T47D (cell line): ENCODE measurements around the gene PTPA.
A peak's percentile ranks its signal among the peaks of the same experiment; 100 is the strongest.
"Not testable (repeated sequence)": the region's sequence is repeated elsewhere in the genome, so short reads cannot be mapped to it uniquely, and the experiment has no call there.

Source experiments
- DNase-seq, 2 experiments: peaks; one replicate each; pipeline versions ENCODE4 v3.0.0 to v3.0.0-alpha.2; 2011 to 2012; ENCODE audit warnings: low read depth in 1 of 2, low spot score in 1 of 2
- JUND ChIP-seq: IDR thresholded peaks from 2 replicates; pipeline ENCODE4 v1.6.1; 2012; ENCODE audit warnings: low read depth
- in situ Hi-C: cut with HindIII; loops from 2 replicates; pipeline ENCODE4 v1.10.0; 2016; ENCODE audit warnings: low sequenced_read_pairs, low pct_unique_long_range_greater_than_20kb

PTPA gene

DNA sequence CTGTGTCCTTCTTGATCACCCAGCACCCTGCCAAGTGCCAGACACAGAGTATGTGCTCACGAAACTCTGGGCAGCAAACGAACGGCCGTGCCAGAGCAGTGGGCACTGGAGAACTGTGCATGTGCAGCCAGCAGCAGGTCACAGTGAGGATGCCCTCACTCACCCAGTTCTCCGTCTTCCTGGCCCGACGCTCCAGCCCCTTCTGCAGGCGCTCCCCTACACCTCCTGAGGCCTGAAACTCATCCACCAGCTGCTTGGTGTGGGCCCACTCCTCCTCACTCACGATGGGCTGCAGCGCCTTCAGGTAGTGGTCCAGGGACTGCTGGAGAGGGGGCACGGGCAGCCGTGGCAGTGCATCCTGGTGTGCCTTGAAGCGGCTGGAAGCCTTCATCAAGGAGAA lies 3.6 kb upstream of the PTPA start:
- TF ChIP-seq JUND: no peak
- DNase-seq: no peak
- in situ Hi-C loops: no loop called here

DNA sequence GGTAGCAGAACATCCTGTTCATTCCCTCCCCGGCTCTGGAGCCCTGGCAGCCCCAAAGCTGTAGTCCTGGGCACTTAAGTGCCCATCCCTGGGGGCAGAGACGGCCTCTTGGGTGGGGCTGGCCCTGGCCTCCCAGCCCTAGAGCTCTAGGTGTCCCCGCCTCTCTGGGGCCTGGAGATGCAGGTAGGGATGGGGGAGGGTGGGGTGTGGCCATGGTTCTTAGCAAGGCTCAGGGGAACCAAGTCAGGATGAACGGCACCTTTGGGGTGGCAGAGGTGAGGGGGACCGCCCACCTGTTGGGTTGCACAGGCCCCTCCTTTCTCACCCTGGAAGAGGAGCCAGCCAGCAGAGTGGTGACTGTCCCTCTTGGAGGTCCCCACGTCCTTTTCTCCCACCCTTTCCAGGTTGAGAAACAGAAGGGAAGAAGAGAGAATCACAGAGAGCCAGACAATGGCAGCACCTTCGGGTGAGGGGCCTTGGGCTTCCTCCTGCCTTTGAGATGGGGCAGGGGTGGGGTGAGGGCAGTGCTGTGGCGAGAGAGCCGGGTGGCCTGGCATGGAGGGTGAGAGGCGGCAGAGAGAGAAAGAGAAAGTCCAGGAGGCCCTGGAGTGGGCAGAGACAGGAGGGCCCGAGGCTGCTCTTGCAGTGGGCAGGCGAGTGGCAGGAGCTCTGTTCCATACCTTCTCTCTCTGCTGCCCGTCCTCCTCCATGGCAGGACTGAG lies 3.0 kb upstream of the PTPA start:
- in situ Hi-C loops: no loop called here
- TF ChIP-seq JUND: no peak
- no peak for DNase-seq

DNA sequence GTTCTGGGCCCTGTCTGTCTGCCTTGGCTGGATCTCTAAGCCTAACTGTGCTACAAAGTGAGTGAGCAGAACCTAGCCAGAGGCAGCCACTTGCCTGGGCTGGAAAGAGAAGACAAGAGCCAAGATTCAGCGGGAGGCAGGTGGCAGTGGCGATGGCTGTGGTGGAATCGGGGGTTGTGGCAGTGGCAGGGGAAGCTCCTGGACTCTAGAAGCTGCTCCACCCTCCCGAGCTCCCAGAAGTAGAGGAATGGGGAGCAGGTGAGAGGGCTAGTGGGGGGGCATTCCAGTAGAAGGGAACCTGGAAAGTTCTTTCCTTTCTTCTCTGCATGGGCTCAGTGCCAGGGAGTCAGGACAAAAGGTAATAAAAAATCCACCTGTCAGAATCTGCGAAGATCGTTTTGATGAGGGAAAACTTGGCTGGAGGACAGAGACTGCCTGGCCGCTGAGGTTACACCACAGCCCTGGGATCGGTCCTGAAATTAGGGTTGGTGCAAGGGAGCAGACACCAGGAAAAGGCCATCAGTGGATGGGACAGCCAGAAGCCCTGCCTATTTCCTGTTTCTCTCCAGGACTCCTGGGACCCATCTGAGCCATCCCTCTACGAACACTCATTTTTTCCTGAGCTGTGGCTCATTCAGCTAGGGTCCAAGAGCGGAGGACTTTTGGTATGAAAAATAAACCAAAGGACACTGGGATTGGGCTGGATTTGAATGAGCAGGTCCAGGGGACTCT lies 2.2 kb upstream of the PTPA start:
- no peak for TF ChIP-seq JUND
- in situ Hi-C loops: no loop called here
- DNase-seq: peak in 1 of 2 experiments; percentile 82

DNA sequence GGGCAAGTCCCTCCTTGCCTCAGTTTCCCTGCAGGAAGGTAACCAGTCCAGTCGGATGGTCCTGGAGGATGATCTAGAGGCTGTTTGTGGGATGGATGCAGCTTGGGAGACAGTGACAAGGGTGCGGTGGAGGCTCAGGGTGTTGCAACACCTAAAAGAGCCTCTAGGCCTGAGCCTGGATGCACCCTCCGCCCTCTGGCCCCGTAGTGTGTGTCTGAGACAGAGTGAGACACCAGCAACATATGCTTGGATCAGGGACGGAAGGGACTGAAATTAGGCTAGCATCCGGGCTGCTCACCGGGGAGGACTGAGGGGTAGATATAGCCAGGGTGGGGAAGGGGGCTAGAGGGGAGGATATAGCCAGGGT lies 1.7 kb upstream of the PTPA start:
- DNase-seq: peak in 1 of 2 experiments; percentile 64
- no peak for TF ChIP-seq JUND
- in situ Hi-C loops: no loop called here

DNA sequence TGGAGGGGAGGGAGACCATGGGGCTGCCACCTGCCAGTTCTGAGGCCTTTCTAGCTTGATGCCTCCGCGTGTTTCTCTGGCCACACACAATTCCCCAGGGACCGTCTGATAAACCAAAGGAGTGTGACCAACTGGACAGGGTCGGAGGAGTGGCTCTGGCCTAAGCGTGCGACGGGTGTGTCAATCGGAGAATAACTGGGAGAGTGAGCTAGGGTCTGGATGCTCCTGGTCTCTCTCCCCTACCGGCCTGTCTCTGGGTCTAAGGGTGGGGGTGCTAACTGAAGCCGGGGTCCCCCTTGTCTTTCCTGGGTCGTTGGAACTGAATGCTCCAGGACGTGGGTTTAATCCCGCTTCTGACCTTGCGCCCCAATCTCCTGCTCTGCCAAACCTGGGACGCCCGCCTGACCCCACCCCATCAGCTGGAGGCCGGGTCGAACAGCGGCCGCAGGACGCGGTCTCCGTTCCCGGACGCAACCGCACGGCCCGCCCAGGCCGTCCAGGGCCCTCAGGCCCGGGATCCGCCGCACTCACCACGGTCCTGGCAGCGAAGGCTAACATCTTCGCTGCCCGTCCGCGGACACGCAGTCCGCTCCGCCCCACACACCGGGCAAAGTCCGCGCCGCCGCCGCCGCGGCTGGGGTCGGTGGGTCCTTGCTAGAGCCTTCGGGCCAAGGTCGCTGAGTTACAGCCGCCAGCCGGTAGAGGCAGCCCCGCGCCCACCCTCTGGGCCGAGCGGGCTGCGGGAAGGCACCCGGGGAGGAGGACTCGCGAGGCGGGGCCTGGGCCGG lies 1.1 kb upstream of the PTPA start:
- no peak for TF ChIP-seq JUND
- in situ Hi-C loops: no loop called here

DNA sequence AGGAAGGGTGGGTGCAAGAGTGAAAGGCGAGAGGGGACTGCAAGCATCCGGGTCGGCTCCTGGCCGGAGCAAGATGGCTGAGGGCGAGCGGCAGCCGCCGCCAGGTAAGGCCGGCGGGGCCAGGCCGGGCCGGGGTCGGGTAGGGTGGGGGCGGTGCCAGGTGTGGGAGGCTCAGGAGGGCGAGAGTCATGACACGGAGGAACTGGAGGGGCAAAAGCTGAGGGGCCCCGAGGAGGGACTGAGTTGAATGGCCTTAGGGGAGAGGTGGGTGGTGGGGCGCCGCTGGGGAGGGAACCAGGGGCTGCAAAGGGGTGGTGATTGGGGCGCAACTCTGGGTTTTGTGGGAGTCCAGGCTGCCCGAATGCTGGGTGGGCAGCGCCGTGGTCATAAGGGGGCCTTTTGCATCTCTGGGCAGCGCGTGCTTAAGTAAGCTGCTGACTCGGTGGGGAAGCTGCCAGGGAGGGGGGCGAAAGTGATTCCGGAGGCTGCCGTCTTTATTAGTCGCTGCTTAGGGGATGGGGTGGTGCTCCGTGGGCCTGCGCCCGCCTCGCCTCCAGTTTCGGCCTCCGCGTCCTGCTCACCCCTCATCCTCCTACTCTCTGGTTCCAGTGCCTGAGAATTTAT lies 425 bp downstream of the PTPA start:
- DNase-seq: peak; percentile 44 to 46
- in situ Hi-C loops: no loop called here
- no peak for TF ChIP-seq JUND

More for the DNA sequence above, 1.1 kb upstream of the PTPA start:
- DNase-seq: no peak

DNA sequence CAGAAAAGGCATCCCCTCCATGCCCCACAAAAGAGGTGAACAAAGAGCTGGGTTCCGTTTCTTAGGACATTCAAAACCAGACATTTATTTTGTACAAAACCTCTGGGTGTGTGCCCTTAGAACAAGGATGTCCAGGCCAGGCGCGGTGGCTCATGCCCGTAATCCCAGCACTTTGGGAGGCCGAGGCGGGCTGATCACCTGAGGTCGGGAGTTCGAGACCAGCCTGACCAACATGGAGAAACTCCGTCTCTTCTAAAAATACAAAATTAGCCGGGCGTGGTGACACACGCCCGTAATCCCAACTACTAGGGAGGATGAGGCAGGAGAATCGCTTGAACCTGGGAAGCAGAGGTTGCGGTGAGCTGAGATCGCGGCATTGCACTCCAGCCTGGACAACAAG lies 1.3 kb downstream of the PTPA start:
- in situ Hi-C loops: not testable (repeated sequence)

DNA sequence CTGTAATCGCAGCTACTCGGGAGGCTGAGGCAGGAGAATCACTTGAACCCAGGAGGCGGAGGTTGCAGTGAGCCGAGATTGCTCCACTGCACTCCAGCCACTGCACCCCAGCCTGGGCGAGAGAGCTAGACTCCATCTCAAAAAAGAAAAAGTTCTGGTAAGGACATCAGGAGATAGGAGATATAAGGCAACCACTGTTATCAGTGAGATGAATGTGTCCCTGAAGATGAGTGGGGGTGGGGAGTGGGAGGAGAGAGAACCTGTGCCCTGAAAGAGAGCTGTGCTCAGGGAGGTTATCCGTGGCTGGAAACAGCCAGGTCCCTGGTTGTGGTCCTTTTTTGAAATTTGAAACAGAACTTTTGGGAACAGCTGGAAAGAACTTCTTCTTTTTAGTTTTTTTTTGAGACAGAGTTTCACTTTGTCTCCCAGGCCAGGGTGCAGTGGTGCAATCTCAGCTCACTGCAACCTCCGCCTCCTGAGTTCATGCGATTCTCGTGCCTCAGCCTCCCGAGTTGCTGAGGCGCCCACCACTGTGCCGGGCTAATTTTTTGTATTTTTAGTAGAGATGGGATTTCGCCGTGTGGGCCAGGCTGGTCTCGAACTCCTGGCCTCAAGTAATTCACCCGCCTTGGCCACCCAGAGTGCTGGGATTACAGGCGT lies 2.6 kb downstream of the PTPA start:
- no peak for DNase-seq
- in situ Hi-C loops: no loop called here
- TF ChIP-seq JUND: no peak

More for the DNA sequence above, 1.3 kb downstream of the PTPA start:
- DNase-seq: not testable (repeated sequence)

DNA sequence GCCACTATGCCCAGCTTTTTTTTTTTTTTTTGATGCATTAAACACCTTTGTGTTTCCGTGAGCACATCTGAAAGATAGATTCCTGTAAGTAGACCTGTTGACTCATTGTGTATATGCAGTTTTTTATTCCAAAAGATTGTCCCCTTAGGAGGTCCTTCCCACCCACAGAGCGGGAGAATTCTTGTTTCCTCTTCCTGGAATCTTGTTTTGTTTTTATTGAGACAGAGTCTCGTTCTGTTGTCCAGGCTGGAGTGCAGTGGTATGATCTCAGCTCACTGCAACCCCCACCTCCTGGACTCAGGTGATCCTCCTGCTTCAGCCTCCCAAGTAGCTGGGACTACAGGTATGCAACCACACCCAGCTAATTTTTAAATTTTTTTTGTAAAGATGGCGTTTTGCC lies 7.6 kb downstream of the PTPA start:
- TF ChIP-seq JUND: no peak
- in situ Hi-C loops: no loop called here
- no peak for DNase-seq

DNA sequence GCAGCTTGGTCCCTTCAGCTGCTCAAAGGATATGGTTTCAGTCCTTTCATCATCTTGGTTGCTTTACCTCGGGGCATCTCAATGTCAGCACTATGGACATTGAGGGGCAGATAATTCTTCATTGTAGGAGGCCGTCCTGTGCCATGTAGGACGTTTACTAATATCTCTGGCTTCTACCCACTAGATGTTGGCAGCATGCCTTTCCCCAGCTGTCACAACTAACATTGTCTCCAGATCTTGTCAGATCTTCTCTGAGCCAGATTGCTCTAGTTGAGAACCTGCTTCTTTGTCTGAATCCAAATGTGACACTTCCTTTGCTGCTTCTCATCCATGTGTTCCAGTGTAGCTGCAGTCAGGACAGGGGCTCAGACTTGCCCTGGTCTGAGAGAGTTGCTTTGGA lies 10.3 kb downstream of the PTPA start:
- DNase-seq: no peak
- TF ChIP-seq JUND: no peak
- in situ Hi-C loops: no loop called here

DNA sequence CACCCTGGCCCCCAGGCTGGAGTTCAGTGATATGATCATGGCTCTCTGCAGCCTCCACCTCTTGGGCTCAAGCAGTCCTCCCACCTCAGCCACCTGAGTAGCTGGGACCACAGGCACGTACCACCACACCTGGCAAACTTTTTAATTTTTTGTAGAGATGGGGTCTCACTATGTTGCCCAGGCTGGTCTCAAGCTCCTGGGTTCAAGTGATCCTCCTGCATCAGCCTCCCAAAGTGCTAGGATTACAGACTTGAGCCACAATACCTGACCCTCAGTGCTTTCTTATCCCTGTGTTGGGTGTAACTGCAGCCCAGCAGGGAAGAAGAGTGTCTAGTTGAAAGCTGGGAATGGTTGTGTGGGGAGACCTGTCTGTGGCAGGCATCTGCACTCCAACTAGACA lies 10.9 kb downstream of the PTPA start:
- DNase-seq: no peak
- no peak for TF ChIP-seq JUND
- in situ Hi-C loops: no loop called here

DNA sequence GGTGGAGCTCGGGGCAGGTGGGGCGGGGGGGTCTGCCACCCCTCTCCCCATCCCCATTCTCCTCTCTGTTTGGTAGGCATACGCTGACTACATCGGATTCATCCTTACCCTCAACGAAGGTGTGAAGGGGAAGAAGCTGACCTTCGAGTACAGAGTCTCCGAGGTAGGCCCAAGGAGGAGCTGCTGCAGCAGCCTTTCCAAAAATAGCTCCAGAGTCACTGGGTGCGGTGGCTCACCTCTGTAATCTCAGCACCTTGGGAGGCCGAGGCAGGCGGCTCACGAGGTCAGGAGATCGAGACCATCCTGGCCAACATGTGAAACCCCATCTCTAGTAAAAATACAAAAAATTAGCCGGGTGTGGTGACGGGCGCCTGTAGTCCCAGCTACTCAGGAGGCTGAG lies 11.8 kb downstream of the PTPA start:
- in situ Hi-C loops: not testable (repeated sequence)

More for the DNA sequence above, 11.8 kb downstream of the PTPA start:
- not testable (repeated sequence) for DNase-seq
